CD4-positive, alpha-beta T cell treated with Interleukin-2 at 100 ng/mL for 4 hours (primary cell): Measurements from ENCODE around the gene MLEC.
A peak's percentile ranks its signal among the peaks of the same experiment; 100 is the strongest.
"Not testable (repeated sequence)": the region's sequence is repeated elsewhere in the genome, so short reads cannot be mapped to it uniquely, and the experiment has no call there.

Experiments used
- DNase-seq: peaks from one replicate; pipeline ENCODE4 v3.0.0-alpha.2; 2020; ENCODE audit warnings: low spot score

Gene MLEC

DNA sequence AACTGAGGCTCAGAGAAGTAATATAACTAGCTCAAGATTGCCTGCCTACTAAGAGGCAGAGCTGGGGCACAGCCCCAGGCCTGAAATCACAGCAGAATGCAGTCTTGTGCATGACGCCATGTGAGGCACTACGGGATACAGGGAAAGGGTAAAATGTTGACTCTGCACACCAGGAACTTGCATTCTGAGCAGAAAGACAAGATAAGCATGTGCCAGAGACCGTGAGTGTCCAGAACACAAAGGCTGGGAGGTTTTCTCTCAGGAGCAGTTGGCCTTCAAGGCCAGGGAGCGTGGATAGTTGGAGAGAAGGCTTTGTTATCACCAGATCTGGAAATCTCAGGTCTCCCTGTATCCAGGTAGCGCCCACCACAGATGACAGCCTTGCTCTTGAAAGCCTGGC lies 23.2 kb upstream of the MLEC start:
- DNase-seq = no peak

DNA sequence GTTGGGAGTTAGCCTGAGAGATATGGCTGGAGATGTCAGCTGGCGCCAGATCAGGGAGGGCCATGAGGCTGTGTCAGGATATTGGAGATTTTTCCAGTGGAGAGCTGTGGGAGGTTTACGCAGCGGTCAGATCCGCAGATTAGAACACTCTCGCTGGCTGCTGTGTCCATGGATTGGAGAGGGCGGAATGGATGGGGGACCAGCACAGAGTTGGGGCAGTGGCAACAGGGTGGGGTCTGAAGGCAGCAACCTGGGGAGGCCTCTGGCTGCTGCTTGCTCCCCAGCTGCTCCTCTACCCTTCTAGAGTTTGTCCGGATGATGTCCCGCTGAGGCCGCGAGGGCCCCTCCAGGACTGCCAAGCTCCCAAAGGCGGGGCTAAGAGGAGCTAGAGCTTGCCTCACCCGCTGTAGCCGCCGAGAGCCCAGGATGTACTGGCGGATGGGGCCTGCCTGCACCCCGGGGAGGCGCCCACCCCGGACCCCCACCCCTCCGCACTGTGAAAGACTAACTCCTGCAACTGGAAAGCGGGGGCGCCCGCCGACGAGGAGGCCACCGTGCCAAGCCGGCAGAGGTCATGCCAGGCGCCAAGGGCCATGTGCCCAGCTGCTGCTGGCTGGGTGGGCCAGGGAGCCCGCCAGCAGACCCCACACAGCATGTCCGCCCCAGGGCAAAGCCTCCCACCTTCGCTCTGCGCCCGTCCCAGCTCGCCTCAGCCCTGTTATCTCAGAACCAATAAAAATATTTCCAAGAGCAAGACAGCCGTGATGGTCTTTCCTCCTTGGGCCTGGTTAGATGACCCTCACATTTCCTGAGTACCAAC lies 20.2 kb upstream of the MLEC start:
- no peak for DNase-seq

DNA sequence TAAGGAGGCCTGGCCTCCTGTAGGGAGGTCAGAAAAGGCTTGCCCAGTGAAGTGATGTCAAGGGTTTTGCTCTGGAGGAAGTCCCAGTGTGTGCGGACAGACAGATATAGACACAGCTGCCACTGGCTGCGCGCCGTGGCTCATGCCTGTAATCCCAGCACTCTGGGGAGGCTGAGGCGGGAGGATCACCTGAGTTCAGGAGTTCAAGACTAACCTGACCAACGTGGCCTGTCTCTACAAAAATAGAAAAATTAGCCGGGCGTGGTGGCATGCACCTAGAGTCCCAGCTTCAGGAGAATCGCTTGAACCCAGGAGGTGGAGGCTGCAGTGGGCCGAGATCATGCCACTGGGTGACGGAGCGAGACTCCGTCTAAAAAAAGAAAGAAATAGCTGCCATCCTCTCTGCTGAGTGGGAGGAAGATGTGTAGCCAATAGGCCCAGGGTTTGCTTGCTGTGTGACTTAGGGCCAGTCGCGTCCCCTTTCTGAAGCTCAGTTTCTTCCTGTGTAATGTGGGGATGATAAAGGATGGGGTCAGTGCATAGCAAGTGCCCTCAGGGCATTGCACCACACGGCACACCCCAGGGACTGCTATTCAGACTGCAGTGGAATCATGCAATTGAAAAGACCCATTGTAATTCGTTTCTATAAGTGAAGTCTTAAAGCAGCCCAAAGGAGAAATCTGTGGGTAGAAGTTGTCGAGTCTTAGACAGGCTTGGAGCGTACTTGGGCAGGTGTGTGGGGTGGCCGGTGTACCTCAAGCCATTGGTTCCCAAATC lies 18.7 kb upstream of the MLEC start:
- DNase-seq = no peak

DNA sequence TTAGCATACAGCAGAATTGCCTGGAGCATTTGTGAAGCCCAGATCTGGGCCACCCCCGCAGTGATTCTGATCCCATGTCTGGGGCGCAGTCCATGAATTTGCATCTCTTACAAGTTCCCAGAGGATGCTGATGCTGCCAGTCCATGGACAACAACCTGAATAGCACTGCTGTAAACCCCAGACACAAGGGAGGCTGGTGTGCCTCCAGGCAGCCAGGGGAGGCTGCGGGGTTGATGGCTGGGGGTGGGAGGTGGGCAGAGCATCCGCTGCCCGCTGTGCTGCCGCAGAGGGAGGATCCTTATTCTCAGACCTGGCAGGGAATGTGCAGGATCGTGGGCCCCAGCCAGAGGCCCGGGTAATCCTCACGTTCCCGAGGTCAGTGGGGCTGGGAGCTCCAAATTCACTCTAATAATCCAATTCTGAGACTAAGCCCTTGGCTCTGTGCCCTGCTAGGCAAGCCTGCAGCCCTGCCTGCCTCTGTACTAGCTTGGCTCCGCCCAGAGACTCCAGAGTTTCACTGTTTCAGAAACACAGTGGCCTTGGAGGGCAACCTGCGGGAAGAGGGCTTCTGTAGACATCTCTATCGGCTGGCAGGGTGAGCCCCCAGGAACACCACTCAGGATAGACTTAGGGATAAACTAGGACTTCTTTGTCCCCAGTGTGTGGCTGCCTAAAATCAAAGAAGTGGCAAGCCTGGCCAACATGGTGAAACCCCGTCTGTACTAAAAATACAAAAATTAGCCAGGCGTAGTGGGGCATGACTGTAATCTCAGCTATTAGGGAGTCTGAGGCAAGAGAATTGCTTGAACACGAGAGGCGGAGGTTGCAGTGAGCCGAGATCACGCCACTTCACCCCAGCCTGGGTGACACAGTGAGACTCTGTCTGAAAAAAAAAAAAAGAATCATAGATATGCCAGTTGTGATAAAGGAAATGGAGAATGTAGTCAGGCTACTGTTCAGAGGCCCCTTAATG lies 17.8 kb upstream of the MLEC start:
- DNase-seq = no peak

DNA sequence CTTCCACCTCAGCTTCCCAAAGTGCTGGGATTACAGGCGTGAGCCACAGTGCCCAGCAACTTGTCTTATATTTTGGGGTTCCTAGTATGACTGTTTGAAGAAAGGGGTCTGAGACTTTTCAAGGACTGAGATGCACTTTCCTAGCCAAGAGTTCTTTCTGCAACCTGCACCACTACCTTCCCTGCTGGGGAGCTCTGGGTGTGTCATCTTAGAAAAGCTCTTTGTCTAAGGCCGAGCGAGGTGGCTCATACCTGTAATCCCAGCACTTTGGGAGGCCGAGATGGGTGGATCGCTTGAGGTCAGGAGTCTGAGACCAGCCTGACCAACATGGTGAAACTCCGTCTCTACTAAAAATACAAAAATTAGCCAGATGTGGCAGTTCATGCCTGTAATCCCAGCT lies 16.7 kb upstream of the MLEC start:
- not testable (repeated sequence) for DNase-seq

DNA sequence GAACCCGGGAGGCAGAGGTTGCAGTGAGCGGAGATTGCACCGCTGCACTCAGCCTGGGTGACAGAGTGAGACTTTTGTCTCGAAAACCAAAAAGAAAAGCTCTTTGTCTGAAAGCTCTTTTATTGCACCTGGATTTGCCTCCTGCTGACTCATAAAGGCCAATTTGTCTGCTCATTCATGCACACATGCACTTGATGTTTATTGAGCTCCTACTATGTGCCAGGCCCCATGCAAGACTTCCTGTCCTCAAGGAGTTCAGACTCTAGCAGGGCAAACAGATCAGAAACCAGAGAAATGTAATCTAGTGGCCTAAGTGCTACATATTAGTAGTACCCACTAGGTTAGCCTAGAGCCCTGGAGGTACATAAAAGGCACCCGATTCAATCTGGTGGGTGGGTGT lies 16.3 kb upstream of the MLEC start:
- DNase-seq = no peak

DNA sequence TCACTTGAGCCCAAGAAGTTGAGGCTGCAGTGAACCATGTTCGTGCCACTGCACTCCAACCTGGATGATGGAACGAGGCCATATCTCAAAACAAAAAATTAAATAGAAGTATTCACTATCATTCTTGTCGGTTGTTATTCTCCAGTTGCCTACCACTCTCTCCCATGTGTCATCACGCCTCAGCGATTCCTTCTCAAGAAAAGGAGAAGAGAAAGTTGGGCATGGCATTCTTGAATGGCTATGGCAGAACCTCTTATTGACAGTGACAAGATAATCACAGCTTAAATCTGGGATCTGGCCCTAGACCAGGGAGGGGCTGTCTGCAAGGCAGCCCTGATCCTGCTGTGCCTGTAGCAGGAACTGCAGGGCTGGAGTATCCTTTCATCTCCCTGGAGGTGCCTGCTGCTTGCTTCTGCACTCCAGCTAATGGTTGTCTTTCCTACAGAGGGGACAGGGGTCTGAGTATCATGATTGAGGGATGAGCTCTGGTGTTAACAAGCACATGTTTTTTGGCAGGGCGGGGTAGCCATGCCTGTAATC lies 12.8 kb upstream of the MLEC start:
- DNase-seq = no peak

DNA sequence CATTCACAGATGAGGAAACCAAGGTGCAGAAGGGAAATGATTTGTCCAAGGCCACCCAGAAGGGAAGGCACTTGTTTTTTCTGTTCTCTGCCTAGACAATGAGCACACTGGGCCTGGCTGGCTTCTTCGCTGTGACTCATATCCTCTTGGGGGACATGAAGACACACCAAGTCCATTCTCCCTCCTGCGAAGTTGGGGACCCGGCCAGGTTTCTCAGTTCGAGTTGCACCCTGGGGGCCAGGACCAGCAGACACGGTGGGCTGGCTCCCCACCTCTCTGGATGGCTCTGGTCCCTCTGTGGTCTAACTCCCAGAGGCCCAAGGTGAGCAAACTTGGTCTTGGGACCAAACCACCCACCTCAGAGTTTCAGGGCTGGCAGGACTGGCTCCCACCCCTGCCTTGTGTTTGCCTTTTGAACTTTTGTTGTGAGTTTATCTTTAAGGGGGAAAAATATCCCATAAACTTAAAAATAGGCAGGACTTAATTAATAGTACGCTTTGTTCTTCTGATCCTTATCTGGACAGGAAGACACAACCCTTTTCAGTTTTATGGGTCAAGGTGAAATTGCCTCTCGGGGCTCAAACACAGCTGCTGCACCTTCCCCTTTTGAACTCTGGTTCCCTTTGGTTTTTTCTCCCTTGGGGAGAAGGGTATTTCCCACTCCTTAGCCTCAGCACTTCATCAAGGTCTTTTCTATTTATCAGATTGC lies 9.0 kb upstream of the MLEC start:
- DNase-seq = peak; percentile 14

DNA sequence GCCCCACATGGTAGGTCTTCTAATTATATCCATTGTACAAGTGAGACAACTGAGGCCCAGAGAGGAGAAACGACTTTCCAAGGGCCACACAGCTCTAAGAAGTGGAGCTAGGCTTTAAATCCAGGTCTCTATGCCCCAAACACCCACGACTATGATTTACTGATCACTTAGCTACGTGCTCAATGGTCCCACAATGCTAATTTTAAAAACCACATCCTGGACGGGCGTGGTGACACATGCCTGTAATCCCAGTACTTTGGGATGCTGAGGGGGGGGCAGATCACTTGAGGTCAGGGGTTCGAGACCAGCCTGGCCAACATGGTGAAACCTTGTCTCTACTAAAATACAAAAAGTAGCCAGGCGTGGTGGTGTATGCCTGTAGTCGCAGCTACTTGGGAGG lies 8.4 kb upstream of the MLEC start:
- DNase-seq = no peak

DNA sequence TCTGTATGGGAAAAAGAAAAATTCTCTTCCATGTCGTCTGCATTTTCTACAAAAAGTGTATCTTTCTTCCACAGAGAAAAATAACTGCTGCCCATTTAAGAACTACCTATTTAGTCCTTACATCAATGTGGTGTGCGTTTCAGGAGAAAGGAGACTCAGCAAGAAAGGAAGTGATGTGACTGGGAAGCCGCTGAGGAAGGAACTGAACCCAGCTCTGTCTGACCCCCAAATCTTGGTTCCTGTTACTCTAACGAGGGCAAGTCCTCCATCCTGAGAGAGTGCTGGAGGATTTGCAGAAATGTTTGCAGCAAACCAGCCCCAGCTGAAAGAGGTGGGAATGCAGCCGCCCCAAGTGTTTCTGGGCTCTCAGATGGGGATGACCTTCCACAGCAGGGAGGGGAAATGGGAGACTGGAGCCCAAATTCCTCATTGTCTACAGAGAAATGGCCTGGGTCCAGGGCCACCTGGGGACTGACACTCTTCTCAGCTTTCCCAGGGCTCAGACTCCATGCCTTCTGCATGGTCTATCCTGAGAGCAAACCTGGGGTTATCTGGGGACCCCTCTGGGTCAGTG lies 6.7 kb upstream of the MLEC start:
- no peak for DNase-seq

DNA sequence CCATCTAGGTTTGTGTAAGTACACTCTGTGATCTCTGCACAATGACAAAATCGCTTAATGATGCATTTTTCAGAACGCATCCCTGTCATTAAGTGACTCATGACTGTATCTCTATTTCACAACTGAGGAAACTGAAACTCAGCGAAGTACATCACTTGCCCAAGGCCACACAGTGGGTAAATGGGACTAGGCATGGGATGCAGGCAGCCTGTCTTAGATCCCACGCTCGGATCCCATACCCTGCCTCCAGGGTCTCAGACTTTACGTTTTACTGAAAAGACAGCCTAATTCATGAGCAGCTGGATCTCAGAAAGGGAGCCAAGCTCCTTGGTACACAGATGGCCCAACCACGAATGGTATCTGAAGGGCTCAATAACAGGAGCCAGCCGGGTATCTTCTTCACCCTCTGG lies 2.4 kb upstream of the MLEC start:
- DNase-seq = no peak

DNA sequence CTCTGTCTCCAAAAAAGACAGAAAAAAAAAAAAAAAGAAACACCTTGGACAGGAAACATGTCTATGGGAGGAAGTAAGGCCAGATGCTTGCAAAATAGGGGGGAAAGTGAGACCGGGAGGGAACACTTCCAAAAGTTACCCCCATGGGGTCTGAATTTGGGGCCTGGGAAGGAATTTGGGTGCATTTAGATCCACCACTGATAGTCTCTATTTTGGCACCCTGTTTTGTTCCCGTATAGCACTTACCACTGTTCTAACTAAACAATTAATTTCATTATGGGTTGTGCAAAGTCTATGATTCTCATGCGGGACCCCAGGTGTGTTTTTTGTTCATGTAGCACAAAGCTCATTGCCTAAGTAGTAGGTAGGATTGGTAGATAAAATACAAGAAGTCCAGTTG lies 1.4 kb upstream of the MLEC start:
- DNase-seq = no peak

DNA sequence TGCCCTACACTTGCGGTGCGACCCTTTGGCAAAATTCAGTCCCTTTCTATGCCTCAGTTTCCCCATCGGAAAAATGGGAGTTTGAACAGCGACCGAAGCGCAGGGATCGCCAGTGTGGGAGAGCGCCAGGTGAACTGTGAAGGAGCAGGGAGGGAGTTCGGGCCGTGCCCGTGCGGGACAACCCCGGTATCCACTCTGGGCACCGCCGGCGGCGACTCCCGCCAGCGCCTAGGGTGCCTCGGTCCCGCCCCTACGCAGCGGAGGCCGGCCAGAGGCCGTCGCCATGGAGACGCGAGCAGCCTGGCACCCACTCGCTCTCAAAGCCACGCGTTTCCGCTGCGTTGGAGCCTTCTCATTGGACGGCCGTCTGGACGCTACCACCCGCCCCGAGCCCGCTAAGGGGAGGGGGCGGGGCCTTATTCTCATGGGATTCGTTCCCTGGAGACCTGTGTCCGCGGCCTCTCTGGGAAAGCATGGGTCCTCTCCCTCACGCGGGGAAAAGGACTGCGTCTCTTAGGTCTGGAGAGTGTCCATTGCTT lies 729 bp upstream of the MLEC start:
- DNase-seq = peak; percentile 97

DNA sequence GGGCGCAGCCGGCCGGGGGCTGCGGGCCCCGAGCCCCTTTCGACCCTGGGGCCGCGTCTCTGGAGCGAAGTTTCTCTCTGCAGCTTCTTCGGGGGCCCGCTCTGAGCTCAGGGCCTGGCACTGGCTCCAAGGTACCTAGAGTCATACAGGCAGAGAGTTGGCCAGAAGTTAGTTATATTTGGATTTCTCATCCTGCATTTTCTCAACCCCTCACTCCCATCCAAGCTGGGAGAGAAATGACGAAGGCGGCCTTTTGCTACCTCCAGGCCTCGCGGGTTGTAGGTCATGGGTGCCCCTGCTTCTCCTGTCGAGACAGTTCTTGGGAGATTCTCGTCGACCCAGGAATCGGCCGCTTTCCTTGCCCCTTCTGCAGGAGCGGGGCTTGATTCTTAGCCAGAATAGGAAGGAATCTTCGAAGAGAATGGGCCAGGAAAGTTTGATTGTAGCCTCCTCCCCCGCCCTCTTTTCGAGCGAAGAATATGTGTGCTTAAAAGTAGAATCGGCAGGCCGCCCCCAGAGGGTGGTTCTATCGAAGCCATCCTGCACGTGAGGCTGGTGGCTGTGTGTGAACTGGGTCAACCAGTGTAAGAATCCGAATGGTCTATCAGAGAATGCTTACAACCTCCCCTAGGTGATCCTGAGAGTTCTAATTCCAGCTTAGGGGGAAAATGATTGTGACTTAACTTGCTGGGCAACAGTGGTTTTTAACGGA lies 785 bp downstream of the MLEC start:
- peak; percentile 17 for DNase-seq

DNA sequence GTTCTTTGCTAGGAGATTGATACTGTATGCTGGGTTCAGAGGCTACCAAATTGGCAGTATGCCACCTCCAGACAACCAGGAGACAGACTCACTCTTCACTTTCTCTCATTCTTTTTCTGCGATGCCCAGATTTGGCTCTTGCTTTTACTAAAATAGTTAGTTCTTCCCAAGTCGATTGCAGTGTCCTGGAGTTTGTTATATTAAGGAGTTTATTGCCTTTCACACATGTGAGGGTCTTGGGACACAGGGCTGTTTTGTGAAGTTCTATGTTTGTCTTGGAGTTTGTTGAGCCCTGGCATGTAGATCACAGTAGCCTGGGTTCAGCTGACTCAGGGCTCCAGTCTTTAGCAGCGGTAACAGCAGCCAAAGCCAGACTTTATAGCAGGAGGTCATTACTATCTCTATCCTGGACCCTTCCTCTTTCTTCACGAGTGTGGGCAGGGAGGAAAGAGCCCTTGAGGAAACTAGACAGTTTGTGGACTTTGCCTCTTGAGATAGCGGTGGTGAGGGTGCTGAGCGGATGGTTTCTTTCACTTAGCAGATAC lies 1.6 kb downstream of the MLEC start:
- DNase-seq = no peak

DNA sequence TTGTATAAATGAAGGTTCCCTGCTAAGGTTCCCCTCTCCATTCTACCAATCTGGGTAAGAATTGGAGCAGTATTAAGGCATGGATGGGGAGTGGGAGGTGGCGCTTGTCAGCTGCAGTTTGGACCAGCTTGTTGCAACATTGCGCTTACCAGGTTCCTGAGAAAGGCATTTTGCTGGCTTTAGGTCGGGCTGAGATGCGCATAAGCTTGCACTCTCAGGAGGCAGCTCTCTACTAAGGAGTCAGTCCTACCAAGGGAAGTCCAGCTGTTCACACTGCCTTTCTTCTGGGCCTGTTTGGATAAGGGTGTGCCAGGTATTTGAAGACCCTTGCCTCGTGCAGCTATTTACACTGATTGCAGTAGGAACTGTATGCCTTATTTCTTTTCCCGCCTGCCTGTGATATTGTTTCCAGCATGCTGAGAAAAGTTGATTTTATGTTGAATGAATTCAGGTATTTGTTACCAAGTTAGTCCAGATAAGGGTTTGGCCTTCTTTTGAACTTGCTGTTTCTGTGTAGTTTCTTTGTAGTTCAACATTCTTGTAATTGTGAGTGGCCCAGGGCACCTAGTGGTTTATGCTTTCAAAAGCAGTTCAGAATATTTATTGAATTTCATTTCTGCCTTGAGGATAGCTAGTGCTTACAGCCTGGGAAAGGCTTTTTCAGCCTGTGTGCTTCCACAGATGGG lies 2.6 kb downstream of the MLEC start:
- no peak for DNase-seq

DNA sequence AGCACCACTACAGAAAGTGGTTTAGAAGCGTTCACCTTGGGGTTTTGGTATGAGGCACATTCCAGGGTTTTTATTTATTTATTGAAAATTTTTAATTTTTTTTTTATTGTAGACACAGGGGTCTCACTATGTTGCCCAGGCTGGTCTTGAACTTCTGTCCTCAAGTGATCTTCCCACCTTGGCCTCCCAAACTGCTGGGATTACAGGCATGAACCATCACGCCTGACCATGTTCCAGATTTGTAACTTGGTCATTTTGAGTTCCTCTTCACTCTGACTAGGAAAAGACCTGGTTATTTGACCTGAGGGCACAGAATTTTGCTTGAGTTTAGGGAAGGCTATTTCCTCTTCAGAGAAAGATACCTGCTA lies 3.1 kb downstream of the MLEC start:
- no peak for DNase-seq

DNA sequence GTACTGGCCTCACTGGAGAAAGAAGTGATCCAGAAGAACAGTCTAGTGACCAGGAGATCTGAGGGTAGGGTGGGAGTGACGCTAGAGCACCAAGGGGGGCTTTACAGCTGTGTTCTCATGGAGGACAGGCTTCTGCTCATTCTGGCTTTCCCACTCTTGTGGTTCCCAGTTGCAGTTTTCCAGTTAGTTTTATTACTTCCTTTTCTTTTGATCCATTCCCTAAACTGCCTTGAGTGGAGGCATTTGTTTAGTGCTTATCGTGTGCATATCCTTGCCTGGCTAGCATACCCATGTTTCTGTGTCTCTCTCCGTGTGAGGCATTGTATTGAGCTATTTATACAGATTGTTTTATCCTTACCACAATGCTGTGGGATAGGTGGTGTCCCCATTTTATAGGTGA lies 4.0 kb downstream of the MLEC start:
- DNase-seq = no peak

DNA sequence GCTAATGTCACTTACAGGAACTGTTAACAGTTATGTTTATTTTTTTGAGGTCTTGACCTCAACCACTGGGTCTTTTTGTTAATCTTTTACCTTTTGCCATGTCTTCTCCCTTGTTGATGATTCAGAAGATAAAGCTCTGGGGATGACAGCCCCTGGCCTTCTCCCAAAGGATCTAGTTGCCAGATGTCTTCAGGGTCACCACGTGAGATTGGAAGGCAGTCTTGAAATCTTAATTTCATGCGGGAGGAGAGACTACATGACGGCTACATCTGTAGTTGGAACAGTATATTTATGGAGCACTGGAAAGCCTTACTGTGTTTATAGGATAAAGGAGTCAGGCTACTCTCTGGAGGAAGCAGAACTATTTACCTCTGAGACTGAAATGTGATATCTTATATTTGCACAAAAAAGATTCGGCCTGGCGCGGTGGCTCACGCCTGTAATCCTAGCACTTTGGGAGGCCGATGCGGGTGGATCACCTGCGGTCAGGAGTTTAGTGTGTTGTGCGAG lies 5.6 kb downstream of the MLEC start:
- no peak for DNase-seq
